ENCODE measurements around the gene CFAP45.

- TF ChIP-seq CTCF (IDR thresholded peaks at IDR 0.05; ENCODE audit: low read length) (no peak), EZH2 (IDR thresholded peaks at IDR 0.05; ENCODE audit: borderline replicate concordance, low read length) (no peak)
Measured at GRCh38 chr1:159900086-159900680, at the start of gene CFAP45.
